ENCODE results near the gene KLHL10.
A peak's percentile ranks its signal among the peaks of the same experiment; 100 is the strongest.

KLHL10 gene

GRCh38 chr17:41800601-41801373 is 36.8 kb upstream of the KLHL10 start:
- WGBS (ENCODE audit: extremely low coverage, insufficient coverage, insufficient read length), result no CpG with 5 or more reads among the region's 18 CpGs
- H3K79me2 ChIP-seq (ENCODE audit: control insufficient read depth, insufficient read depth, low read length, poor library complexity), result no peaks in the 10 kb centered on the region
- H3K9ac ChIP-seq (ENCODE audit: low read length), result no peak overlapping the region
- H2AFZ ChIP-seq (ENCODE audit: insufficient read depth, low read length, poor library complexity), result peak overlapping the region; percentile 20
- H3K27ac ChIP-seq (ENCODE audit: low read depth, low read length), result peak overlapping the region; percentile 81
- peak overlapping the region; percentile 73 for H4K91ac ChIP-seq (ENCODE audit: low read depth, low read length)
- peak overlapping the region; percentile 35 for H2BK120ac ChIP-seq (ENCODE audit: insufficient read depth, low read length, poor library complexity)
- peak overlapping the region; percentile 23 for H3K4ac ChIP-seq (ENCODE audit: low read depth, low read length)
- peaks cover 3 to 6% of the 10 kb centered on the region in 2 experiments for H3K36me3 ChIP-seq (ENCODE audit: control insufficient read depth in 1 of 2, insufficient read depth in 2 of 2, low read length in 2 of 2)
- peak overlapping the region; percentile 8 for H4K8ac ChIP-seq (ENCODE audit: low read depth, low read length)
- no peaks in the 10 kb centered on the region for H3K9me3 ChIP-seq (ENCODE audit: insufficient read depth, low read depth, low read length)
- DNase-seq, result peak; percentile 99 to 100
- H3K27me3 ChIP-seq (ENCODE audit: insufficient read depth, low read length), result no peaks in the 10 kb centered on the region
- H3K4me2 ChIP-seq (ENCODE audit: low read length), result peak overlapping the region; percentile 53
- peaks cover 18 to 22% of the 10 kb centered on the region in 2 experiments for H3K4me1 ChIP-seq (ENCODE audit: control insufficient read depth in 1 of 2, insufficient read depth in 2 of 2, low read length in 2 of 2)
- H2AK5ac ChIP-seq (ENCODE audit: low read length), result peak overlapping the region; percentile 69
- H3K4me3 ChIP-seq (ENCODE audit: low read depth, low read length), result no peak overlapping the region
- peak overlapping the region; percentile 52 for H3K18ac ChIP-seq (ENCODE audit: low read length)
- peak overlapping the region; percentile 14 for H3K14ac ChIP-seq (ENCODE audit: low read length)
- no peak overlapping the region for H3K23ac ChIP-seq (ENCODE audit: low read length)
- peak overlapping the region; percentile 51 for H2BK5ac ChIP-seq (ENCODE audit: low read depth, low read length, poor library complexity)
- no peak overlapping the region for H4K12ac ChIP-seq (ENCODE audit: low read depth, low read length)
- peaks cover 15% of the 10 kb centered on the region for H3K79me1 ChIP-seq (ENCODE audit: low read length)
- H2BK12ac ChIP-seq (ENCODE audit: low read length), result peak overlapping the region; percentile 14

- Histone ChIP-seq H3K9ac (ENCODE audit: low read length) (no peak overlapping the region), H3K4me1 (ENCODE audit: control insufficient read depth in 1 of 2, insufficient read depth in 2 of 2, low read length in 2 of 2) (peaks cover 13 to 16% of the 10 kb centered on the region in 2 experiments), H3K9me3 (ENCODE audit: insufficient read depth, low read depth, low read length) (no peaks in the 10 kb centered on the region), H3K4ac (ENCODE audit: low read depth, low read length) (peak overlapping the region; percentile 23), H2AK5ac (ENCODE audit: low read length) (peak overlapping the region; percentile 69), H3K4me2 (ENCODE audit: low read length) (peak overlapping the region; percentile 53), H4K8ac (ENCODE audit: low read depth, low read length) (peak overlapping the region; percentile 8), H2AFZ (ENCODE audit: insufficient read depth, low read length, poor library complexity) (no peak overlapping the region), H3K14ac (ENCODE audit: low read length) (peak overlapping the region; percentile 14), H3K36me3 (ENCODE audit: control insufficient read depth in 1 of 2, insufficient read depth in 2 of 2, low read length in 2 of 2) (peaks cover 3 to 11% of the 10 kb centered on the region in 2 experiments), H3K23ac (ENCODE audit: low read length) (no peak overlapping the region), H3K79me2 (ENCODE audit: control insufficient read depth, insufficient read depth, low read length, poor library complexity) (no peaks in the 10 kb centered on the region), H2BK12ac (ENCODE audit: low read length) (peak overlapping the region; percentile 14), H3K18ac (ENCODE audit: low read length) (peak overlapping the region; percentile 52), H3K27me3 (ENCODE audit: insufficient read depth, low read length) (no peaks in the 10 kb centered on the region), H2BK120ac (ENCODE audit: insufficient read depth, low read length, poor library complexity) (peak overlapping the region; percentile 35), H3K27ac (ENCODE audit: low read depth, low read length) (peak overlapping the region; percentile 81), H3K4me3 (ENCODE audit: low read depth, low read length) (no peak overlapping the region), H4K12ac (ENCODE audit: low read depth, low read length) (no peak overlapping the region), H3K79me1 (ENCODE audit: low read length) (peaks cover 11% of the 10 kb centered on the region), H4K91ac (ENCODE audit: low read depth, low read length) (peak overlapping the region; percentile 73), H2BK5ac (ENCODE audit: low read depth, low read length, poor library complexity) (peak overlapping the region; percentile 51)
- no CpG with 5 or more reads among the region's 14 CpGs for WGBS (ENCODE audit: extremely low coverage, insufficient coverage, insufficient read length)
- peak; percentile 79 to 94 for DNase-seq
Observed at GRCh38 chr17:41801374-41802271, 36.0 kb upstream of the KLHL10 start.

- DNase-seq, result no peak
- no CpG with 5 or more reads among the region's 24 CpGs for WGBS (ENCODE audit: extremely low coverage, insufficient coverage, insufficient read length)
- no peak overlapping the region for H3K9ac ChIP-seq (ENCODE audit: low read length)
Observed at GRCh38 chr17:41803049-41804020, 34.3 kb upstream of the KLHL10 start.

More at GRCh38 chr17:41803049-41804020, 34.3 kb upstream of the KLHL10 start:
- Histone ChIP-seq H2BK12ac (ENCODE audit: low read length) (no peak overlapping the region), H4K12ac (ENCODE audit: low read depth, low read length) (no peak overlapping the region), H3K4me3 (ENCODE audit: low read depth, low read length) (no peak overlapping the region), H3K4me1 (ENCODE audit: control insufficient read depth in 1 of 2, insufficient read depth in 2 of 2, low read length in 2 of 2) (peaks cover 9 to 16% of the 10 kb centered on the region in 2 experiments), H3K9me3 (ENCODE audit: insufficient read depth, low read depth, low read length) (no peaks in the 10 kb centered on the region), H4K8ac (ENCODE audit: low read depth, low read length) (no peak overlapping the region), H3K79me1 (ENCODE audit: low read length) (peaks cover 6% of the 10 kb centered on the region), H4K91ac (ENCODE audit: low read depth, low read length) (no peak overlapping the region), H2AFZ (ENCODE audit: insufficient read depth, low read length, poor library complexity) (no peak overlapping the region), H2AK5ac (ENCODE audit: low read length) (no peak overlapping the region), H3K79me2 (ENCODE audit: control insufficient read depth, insufficient read depth, low read length, poor library complexity) (no peaks in the 10 kb centered on the region), H3K27ac (ENCODE audit: low read depth, low read length) (no peak overlapping the region), H3K36me3 (ENCODE audit: control insufficient read depth in 1 of 2, insufficient read depth in 2 of 2, low read length in 2 of 2) (peaks cover 3 to 16% of the 10 kb centered on the region in 2 experiments), H3K14ac (ENCODE audit: low read length) (no peak overlapping the region), H3K23ac (ENCODE audit: low read length) (no peak overlapping the region), H3K27me3 (ENCODE audit: insufficient read depth, low read length) (no peaks in the 10 kb centered on the region), H2BK5ac (ENCODE audit: low read depth, low read length, poor library complexity) (no peak overlapping the region), H3K4ac (ENCODE audit: low read depth, low read length) (no peak overlapping the region), H2BK120ac (ENCODE audit: insufficient read depth, low read length, poor library complexity) (no peak overlapping the region), H3K18ac (ENCODE audit: low read length) (no peak overlapping the region), H3K4me2 (ENCODE audit: low read length) (no peak overlapping the region)
